IPS-NIHi11 (cell line): Measurements from ENCODE around the gene ULK4.

Source experiments
- DNase-seq: peaks from one replicate; pipeline ENCODE4 v3.0.0; 2012; ENCODE audit warnings: mixed read lengths, low spot score

ULK4 gene

GRCh38 chr3:41219424-41219823 is 742.5 kb downstream of the ULK4 start:
- DNase-seq, result no peak

GRCh38 chr3:41216993-41217392 is 744.9 kb downstream of the ULK4 start:
- DNase-seq, result no peak

- no peak for DNase-seq
These were observed 745.5 kb downstream of the ULK4 start for GRCh38 chr3:41216422-41216821.

- DNase-seq, result no peak
These were observed 748.3 kb downstream of the ULK4 start for GRCh38 chr3:41213588-41213987.

- no peak for DNase-seq
These were observed 749.8 kb downstream of the ULK4 start for GRCh38 chr3:41212088-41212487.

GRCh38 chr3:41210966-41211365 is 750.9 kb downstream of the ULK4 start:
- DNase-seq, result no peak

GRCh38 chr3:41209646-41210045 is 752.3 kb downstream of the ULK4 start:
- DNase-seq, result no peak

- DNase-seq, result no peak
These were observed 753.2 kb downstream of the ULK4 start for GRCh38 chr3:41208507-41209220.

GRCh38 chr3:41207355-41207754 is 754.5 kb downstream of the ULK4 start:
- no peak for DNase-seq

GRCh38 chr3:41205591-41205990 is 756.3 kb downstream of the ULK4 start:
- DNase-seq, result no peak

GRCh38 chr3:41204369-41204768 is 757.5 kb downstream of the ULK4 start:
- no peak for DNase-seq

GRCh38 chr3:41202834-41203345 is 759.0 kb downstream of the ULK4 start:
- DNase-seq, result no peak

- no peak for DNase-seq
These were observed 759.6 kb downstream of the ULK4 start for GRCh38 chr3:41202075-41202833.

- DNase-seq, result no peak
These were observed 761.3 kb downstream of the ULK4 start for GRCh38 chr3:41200669-41201021.

GRCh38 chr3:41199866-41200668 is 761.8 kb downstream of the ULK4 start:
- peak; percentile 79 for DNase-seq

GRCh38 chr3:41198950-41199865 is 762.7 kb downstream of the ULK4 start, which contains the start of gene CTNNB1:
CTNNB1 (plus strand) TSS chr3:41199505; CDS start chr3:41224069, 24,564 bp downstream.
- DNase-seq, result peak; percentile 85

GRCh38 chr3:41198526-41198925 is 763.4 kb downstream of the ULK4 start:
- DNase-seq, result no peak

- DNase-seq, result no peak
These were observed 763.9 kb downstream of the ULK4 start for GRCh38 chr3:41198046-41198445.
